Tibial nerve (tissue), 4 donors: ENCODE results near the gene NAGK.
"Not testable (repeated sequence)": the region's sequence is repeated elsewhere in the genome, so short reads cannot be mapped to it uniquely, and the experiment has no call there.

Source experiments
- EP300 ChIP-seq, 2 donors: sonication (generic); formaldehyde crosslinking; IDR thresholded peaks; one replicate each; pipeline ENCODE4 v1.6.1; 2017; ENCODE audit warnings: antibody characterized with exemption in 2 of 2, mild to moderate bottlenecking in 1 of 2
- POLR2A ChIP-seq, 2 donors: fragments of 450-650 bp; IDR thresholded peaks; one replicate each; pipeline ENCODE4 v1.6.1; 2017; ENCODE audit warnings: antibody characterized with exemption in 2 of 2, mild to moderate bottlenecking in 2 of 2, moderate library complexity in 2 of 2
- TF ChIP-seq, protein P1 (sequence below), 5 experiments: fragments of 200-600 bp in 3 of 5; fragments of 450-650 bp in 2 of 5; sonication (generic) in 3 of 5; IDR thresholded peaks; one replicate each; pipeline ENCODE4 v1.5.1; 2016 to 2019; ENCODE audit warnings: antibody characterized with exemption in 5 of 5, mild to moderate bottlenecking in 3 of 5, moderate library complexity in 2 of 5

DNA sequence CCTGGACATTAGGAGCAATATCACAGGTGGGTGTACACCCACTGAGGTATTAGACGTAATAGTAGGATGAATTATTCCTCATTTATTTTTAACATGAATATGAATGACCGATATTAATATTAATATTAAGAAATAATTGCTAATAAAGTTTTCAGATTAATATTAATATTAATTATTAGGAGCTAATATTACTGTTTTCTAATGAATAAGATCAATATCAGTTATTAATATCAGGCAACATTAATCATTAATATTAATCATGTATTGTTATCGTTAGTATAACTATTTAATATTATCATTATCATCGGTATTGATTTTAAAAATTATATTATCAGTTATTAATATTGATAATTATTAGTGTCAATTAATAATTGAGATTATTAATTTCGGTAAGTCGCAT lies 48.5 kb upstream of the NAGK start:
- TF ChIP-seq, protein P1, sequence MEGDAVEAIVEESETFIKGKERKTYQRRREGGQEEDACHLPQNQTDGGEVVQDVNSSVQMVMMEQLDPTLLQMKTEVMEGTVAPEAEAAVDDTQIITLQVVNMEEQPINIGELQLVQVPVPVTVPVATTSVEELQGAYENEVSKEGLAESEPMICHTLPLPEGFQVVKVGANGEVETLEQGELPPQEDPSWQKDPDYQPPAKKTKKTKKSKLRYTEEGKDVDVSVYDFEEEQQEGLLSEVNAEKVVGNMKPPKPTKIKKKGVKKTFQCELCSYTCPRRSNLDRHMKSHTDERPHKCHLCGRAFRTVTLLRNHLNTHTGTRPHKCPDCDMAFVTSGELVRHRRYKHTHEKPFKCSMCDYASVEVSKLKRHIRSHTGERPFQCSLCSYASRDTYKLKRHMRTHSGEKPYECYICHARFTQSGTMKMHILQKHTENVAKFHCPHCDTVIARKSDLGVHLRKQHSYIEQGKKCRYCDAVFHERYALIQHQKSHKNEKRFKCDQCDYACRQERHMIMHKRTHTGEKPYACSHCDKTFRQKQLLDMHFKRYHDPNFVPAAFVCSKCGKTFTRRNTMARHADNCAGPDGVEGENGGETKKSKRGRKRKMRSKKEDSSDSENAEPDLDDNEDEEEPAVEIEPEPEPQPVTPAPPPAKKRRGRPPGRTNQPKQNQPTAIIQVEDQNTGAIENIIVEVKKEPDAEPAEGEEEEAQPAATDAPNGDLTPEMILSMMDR (IDR thresholded peaks at IDR 0.05): not testable (repeated sequence)
- not testable (repeated sequence) for TF ChIP-seq EP300, POLR2A (IDR thresholded peaks at IDR 0.05)
